Measurements from ENCODE around the gene DTWD2.

The DTWD2 gene

GRCh38 chr5:118946138-118946800, 42.1 kb downstream of the DTWD2 start:
- TF ChIP-seq CTCF (IDR thresholded peaks at IDR 0.05; ENCODE audit: low read depth, low read length), result no peak
- no peak for DNase-seq
- no peaks in the 10 kb centered on the region for H3K4me1 ChIP-seq
- no peaks in the 10 kb centered on the region for H3K36me3 ChIP-seq
- H3K4me3 ChIP-seq (ENCODE audit: low read depth, low read length), result no peak overlapping the region
- no peaks in the 10 kb centered on the region for H3K27me3 ChIP-seq
- H3K9me3 ChIP-seq, result no peaks in the 10 kb centered on the region

GRCh38 chr5:118937393-118938061, 50.8 kb downstream of the DTWD2 start:
- H3K4me3 ChIP-seq (ENCODE audit: low read depth, low read length), result no peak overlapping the region
- H3K27me3 ChIP-seq, result no peaks in the 10 kb centered on the region
- TF ChIP-seq CTCF (IDR thresholded peaks at IDR 0.05; ENCODE audit: low read depth, low read length), result no peak
- DNase-seq, result no peak
- H3K9me3 ChIP-seq, result no peaks in the 10 kb centered on the region
- H3K4me1 ChIP-seq, result no peaks in the 10 kb centered on the region
- H3K36me3 ChIP-seq, result no peaks in the 10 kb centered on the region

GRCh38 chr5:118933703-118934102, 54.6 kb downstream of the DTWD2 start:
- no peak overlapping the region for H3K4me3 ChIP-seq (ENCODE audit: low read depth, low read length)
- no peaks in the 10 kb centered on the region for H3K4me1 ChIP-seq
- H3K9me3 ChIP-seq, result no peaks in the 10 kb centered on the region
- H3K36me3 ChIP-seq, result no peaks in the 10 kb centered on the region
- TF ChIP-seq CTCF (IDR thresholded peaks at IDR 0.05; ENCODE audit: low read depth, low read length), result no peak
- no peaks in the 10 kb centered on the region for H3K27me3 ChIP-seq
- DNase-seq, result no peak

GRCh38 chr5:118931564-118931963, 56.8 kb downstream of the DTWD2 start:
- no peak for DNase-seq
- TF ChIP-seq CTCF (IDR thresholded peaks at IDR 0.05; ENCODE audit: low read depth, low read length), result no peak
- no peaks in the 10 kb centered on the region for H3K36me3 ChIP-seq
- H3K27me3 ChIP-seq, result no peaks in the 10 kb centered on the region
- H3K9me3 ChIP-seq, result no peaks in the 10 kb centered on the region
- no peak overlapping the region for H3K4me3 ChIP-seq (ENCODE audit: low read depth, low read length)
- no peaks in the 10 kb centered on the region for H3K4me1 ChIP-seq

- no peaks in the 10 kb centered on the region for H3K9me3 ChIP-seq
- H3K4me3 ChIP-seq (ENCODE audit: low read depth, low read length), result no peak overlapping the region
- H3K36me3 ChIP-seq, result no peaks in the 10 kb centered on the region
- no peaks in the 10 kb centered on the region for H3K27me3 ChIP-seq
- DNase-seq, result no peak
- no peaks in the 10 kb centered on the region for H3K4me1 ChIP-seq
- TF ChIP-seq CTCF (IDR thresholded peaks at IDR 0.05; ENCODE audit: low read depth, low read length), result no peak
These were observed 64.3 kb downstream of the DTWD2 start for GRCh38 chr5:118924006-118924389.

GRCh38 chr5:118923295-118924005, 64.9 kb downstream of the DTWD2 start:
- no peaks in the 10 kb centered on the region for H3K9me3 ChIP-seq
- DNase-seq, result no peak
- H3K4me1 ChIP-seq, result no peaks in the 10 kb centered on the region
- no peak for TF ChIP-seq CTCF (IDR thresholded peaks at IDR 0.05; ENCODE audit: low read depth, low read length)
- no peaks in the 10 kb centered on the region for H3K36me3 ChIP-seq
- H3K27me3 ChIP-seq, result no peaks in the 10 kb centered on the region
- H3K4me3 ChIP-seq (ENCODE audit: low read depth, low read length), result no peak overlapping the region

All from BE2C (cell line).